Stomach (tissue), 19 donors: Measurements from ENCODE around the gene AKAP7. TPM values are rescaled to one million over a fixed set of nuclear protein-coding genes. Genes with fewer than 3 reads are reported as not detected.
"Not testable (repeated sequence)": the region's sequence is repeated elsewhere in the genome, so short reads cannot be mapped to it uniquely, and the experiment has no call there.

Source experiments
- DNase-seq, 2 donors: peaks; one replicate each; pipeline versions ENCODE4 v3.0.0 to v3.0.0-alpha.2; 2013 to 2019
- H3K27ac ChIP-seq, 5 donors: fragments of 200-600 bp in 4 of 5; sonication (generic) in 4 of 5; one replicate each; pipeline ENCODE4 v1.5.1; 2013 to 2019; ENCODE audit warnings: mild to moderate bottlenecking in 1 of 5, moderate library complexity in 1 of 5
- H3K27me3 ChIP-seq, 3 donors: fragments of 200-600 bp; sonication (generic); one replicate each; pipeline ENCODE4 v1.5.1; 2017 to 2019; ENCODE audit warnings: mixed run types in 1 of 3
- H3K36me3 ChIP-seq, 4 donors: fragments of 200-600 bp; sonication (generic); 1 replicate in 3 of 4; 2 replicates in 1 of 4; pipeline ENCODE4 v1.5.1; 2016 to 2019
- H3K4me1 ChIP-seq, 4 donors: fragments of 200-600 bp; sonication (generic); one replicate each; pipeline ENCODE4 v1.5.1; 2016 to 2019
- H3K4me3 ChIP-seq, 4 donors: fragments of 200-600 bp; sonication (generic) in 3 of 4; one replicate each; pipeline ENCODE4 v1.5.1; 2016 to 2019; ENCODE audit warnings: mild to moderate bottlenecking in 1 of 4
- H3K9me3 ChIP-seq, 4 donors: fragments of 200-600 bp; sonication (generic); one replicate each; pipeline ENCODE4 v1.5.1; 2016 to 2019
- CTCF ChIP-seq, 7 experiments: fragments of 450-650 bp in 4 of 7; fragments of 200-600 bp in 3 of 7; sonication (generic) in 3 of 7; IDR thresholded peaks; one replicate each; pipeline ENCODE4 v1.5.1; 2016 to 2019; ENCODE audit warnings: antibody characterized with exemption in 7 of 7, control low read depth in 2 of 7, mild to moderate bottlenecking in 1 of 7
- EP300 ChIP-seq: sonication (generic); formaldehyde crosslinking; IDR thresholded peaks from one replicate; pipeline ENCODE4 v1.6.1; 2017; ENCODE audit warnings: antibody characterized with exemption
- POLR2A ChIP-seq, 4 donors: fragments of 450-650 bp; IDR thresholded peaks; one replicate each; pipeline ENCODE4 v1.6.1; 2016; ENCODE audit warnings: antibody characterized with exemption in 4 of 4, control low read depth in 2 of 4, mild to moderate bottlenecking in 1 of 4, moderate library complexity in 1 of 4
- POLR2AphosphoS5 ChIP-seq, 3 donors: sonication (generic); formaldehyde crosslinking; IDR thresholded peaks; one replicate each; pipeline ENCODE4 v1.6.1; 2016; ENCODE audit warnings: antibody characterized with exemption in 3 of 3
- whole genome bisulfite sequencing, 5 donors: extraction: QIAGEN DNeasy Blood & Tissue Kit in 3 of 5; methylation state at CpG; one replicate each; pipeline versions ENCODE4 v1.1.5 to v1.1.7; 2013 to 2018; 5-methylcytosine and 5-hydroxymethylcytosine counted together
- intact Hi-C: fragments of 100-400 bp; cut with DNase I; formaldehyde crosslinking; loops from one replicate; pipeline ENCODE4 v1.15.1; 2023; ENCODE audit warnings: low total_unique reads
- long read RNA-seq, 10 donors: transcript quantifications; one replicate each; lab custom pipeline, GENCODE V29; 2026
- polyA plus RNA-seq, 3 donors: library from polyadenylated mRNA; stranded (reverse); fragments of 200-250 nt; gene quantifications; one replicate each; pipeline ENCODE4 v1.2.3, GENCODE V29; 2013
- total RNA-seq, 5 donors: library from RNA; depleted of rRNA; stranded (reverse); fragments of >200 nt; gene quantifications; one replicate each; pipeline versions ENCODE4 v1.1.0 to v1.2.3, GENCODE V29; 2014 to 2016
- donor health status: healthy with polysubstance abuse.
- donor health status: Bipolar disorder and iron deficiency.
- donor health status: healthy.

AKAP7 gene
- total RNA-seq (10 to 100 TPM in 2 of 5 donors, 1 to 10 TPM in 3; 1.3 to 59.5 (median 6.1) TPM), polyA plus RNA-seq (1 to 10 TPM; 4.1 to 4.6 (median 4.5) TPM)
- long read RNA-seq, donor 1, partial matches to known transcripts = 0 of 2 reads
- long read RNA-seq, donor 1, other reads (novel, unspliced or antisense) = 0 of 2 reads
- long read RNA-seq, donor 2, partial matches to known transcripts = 0 of 6 reads
- long read RNA-seq, donor 2, other reads (novel, unspliced or antisense) = 0 of 6 reads
- long read RNA-seq, donor 3, partial matches to known transcripts = 0 of 2 reads
- long read RNA-seq, donor 3, other reads (novel, unspliced or antisense) = 0 of 2 reads
- long read RNA-seq, donor 4 = 0 reads
- long read RNA-seq, donor 5, partial matches to known transcripts = 0 of 1 reads
- long read RNA-seq, donor 5, other reads (novel, unspliced or antisense) = 0 of 1 reads
- long read RNA-seq, donor 6, partial matches to known transcripts = 0 of 5 reads
- long read RNA-seq, donor 6, other reads (novel, unspliced or antisense) = 0 of 5 reads
- long read RNA-seq, donor 7, transcript AKAP7-202 (2 exons, 2,461 nt) = major isoform, 6 of 16 reads
- long read RNA-seq, donor 7, partial matches to known transcripts = 10 of 16 reads
- long read RNA-seq, donor 7, other reads (novel, unspliced or antisense) = 0 of 16 reads
- long read RNA-seq, donor 8, partial matches to known transcripts = 0 of 2 reads
- long read RNA-seq, donor 8, other reads (novel, unspliced or antisense) = 0 of 2 reads
- long read RNA-seq, donor 9, partial matches to known transcripts = 0 of 2 reads
- long read RNA-seq, donor 9, other reads (novel, unspliced or antisense) = 0 of 2 reads
- long read RNA-seq, donor 10, partial matches to known transcripts = 13 of 16 reads
- long read RNA-seq, donor 10, other reads (novel, unspliced or antisense) = 0 of 16 reads

- H3K36me3 ChIP-seq = no peaks in the 10 kb centered on the region
- no peaks in the 10 kb centered on the region for H3K9me3 ChIP-seq
- intact Hi-C loops = no loop called here
- peaks cover 0 to 20% (median 16%) of the 10 kb centered on the region in 4 donors for H3K4me1 ChIP-seq
- DNase-seq = peak; percentile 73 to 91
- H3K27me3 ChIP-seq = no peaks in the 10 kb centered on the region
- H3K27ac ChIP-seq = peak within 1 kb of the TSS; percentile 83 to 93 (median 92)
- H3K4me3 ChIP-seq = peak within 1 kb of the TSS; percentile 65 to 87 (median 78)
- no peak for TF ChIP-seq CTCF (IDR thresholded peaks at IDR 0.05)
- TF ChIP-seq POLR2A (IDR thresholded peaks at IDR 0.05) = no peak
- TF ChIP-seq EP300 = no peak
- TF ChIP-seq POLR2AphosphoS5 (IDR thresholded peaks at IDR 0.05) = peak in 1 of 3 donors; percentile 33
- WGBS, 5 donors = 0 to 1% (median 0%) methylated on average over 75 to 99 of the region's 99 CpGs
These were observed at the start of gene AKAP7 for GRCh38 chr6:131135244-131136020. AKAP7 (plus strand) TSS chr6:131135467; CDS start chr6:131135764, 297 bp downstream.

- DNase-seq, H3K27me3 ChIP-seq, H3K36me3 ChIP-seq, H3K4me1 ChIP-seq, intact Hi-C loops, H3K27ac ChIP-seq, H3K4me3 ChIP-seq: not testable (repeated sequence)
- WGBS, 5 donors = 78 to 88% (median 83%) methylated on average over 3 of the region's 3 CpGs
- peaks cover 0 to 31% (median 22%) of the 10 kb centered on the region in 4 donors for H3K9me3 ChIP-seq
These were observed 44.9 kb upstream of the AKAP7 start for GRCh38 chr6:131090339-131090738.

- H3K27me3 ChIP-seq, DNase-seq, intact Hi-C loops, H3K36me3 ChIP-seq, H3K4me3 ChIP-seq, H3K4me1 ChIP-seq, H3K27ac ChIP-seq: not testable (repeated sequence)
- 90 to 96% (median 96%) methylated on average over 5 to 7 of the region's 7 CpGs for WGBS, 5 donors
- peaks cover 0 to 22% (median 18%) of the 10 kb centered on the region in 4 donors for H3K9me3 ChIP-seq
These were observed 43.3 kb upstream of the AKAP7 start for GRCh38 chr6:131091944-131092343.

GRCh38 chr6:131093334-131093733, 41.9 kb upstream of the AKAP7 start:
- H3K27me3 ChIP-seq = no peaks in the 10 kb centered on the region
- DNase-seq = no peak
- H3K36me3 ChIP-seq = no peaks in the 10 kb centered on the region
- H3K27ac ChIP-seq = no peak overlapping the region
- intact Hi-C loops = no loop called here
- H3K4me3 ChIP-seq = no peak overlapping the region
- no peaks in the 10 kb centered on the region for H3K4me1 ChIP-seq
- TF ChIP-seq CTCF (IDR thresholded peaks at IDR 0.05) = no peak
- 92 to 100% (median 94%) methylated on average over 1 of the region's 1 CpG for WGBS, 5 donors
- peaks cover 0 to 22% (median 18%) of the 10 kb centered on the region in 4 donors for H3K9me3 ChIP-seq

GRCh38 chr6:131096786-131097185, 38.5 kb upstream of the AKAP7 start:
- TF ChIP-seq CTCF (IDR thresholded peaks at IDR 0.05) = no peak
- TF ChIP-seq POLR2AphosphoS5 (IDR thresholded peaks at IDR 0.05) = no peak
- no peak for TF ChIP-seq EP300
- no peak for TF ChIP-seq POLR2A (IDR thresholded peaks at IDR 0.05)
- H3K27me3 ChIP-seq = no peaks in the 10 kb centered on the region
- no peak overlapping the region for H3K27ac ChIP-seq
- no peak for DNase-seq
- no peaks in the 10 kb centered on the region for H3K36me3 ChIP-seq
- no peak overlapping the region for H3K4me3 ChIP-seq
- H3K9me3 ChIP-seq = peaks cover 0 to 26% (median 18%) of the 10 kb centered on the region in 4 donors
- intact Hi-C loops = no loop called here
- WGBS, 5 donors = 83 to 93% (median 89%) methylated on average over 3 of the region's 3 CpGs
- no peaks in the 10 kb centered on the region for H3K4me1 ChIP-seq
